Neural cell (in vitro differentiated cells): ENCODE results near the gene UTP15.

Experiments used
- EP300 ChIP-seq: fragments of 450-650 bp; conservative IDR thresholded peaks from 2 replicates; pipeline ENCODE4 v1.6.1; 2014; ENCODE audit warnings: antibody characterized with exemption, mild to moderate bottlenecking, moderate library complexity; ENCODE audit not compliant: poor library complexity, severe bottlenecking
- EZH2 ChIP-seq: fragments of 200-600, 300-800 bp; shearing (Covaris generic), sonication (generic); IDR thresholded peaks from 2 replicates; pipeline ENCODE4 v1.6.1; 2014; ENCODE audit warnings: antibody characterized with exemption, low read length, borderline replicate concordance, mild to moderate bottlenecking; ENCODE audit not compliant: insufficient read depth, poor library complexity, severe bottlenecking
- MXI1 ChIP-seq: fragments of 450-650 bp; conservative IDR thresholded peaks from 2 replicates; pipeline ENCODE4 v1.6.1; 2014; ENCODE audit warnings: antibody characterized with exemption, mild to moderate bottlenecking; ENCODE audit not compliant: poor library complexity, severe bottlenecking
- POLR2AphosphoS5 ChIP-seq: IDR thresholded peaks from 2 replicates; pipeline ENCODE4 v1.6.1; 2012
- RAD21 ChIP-seq: fragments of 450-650 bp; conservative IDR thresholded peaks from 2 replicates; pipeline ENCODE4 v1.6.1; 2014; ENCODE audit warnings: antibody characterized with exemption, mild to moderate bottlenecking, moderate library complexity
- TAF1 ChIP-seq: IDR thresholded peaks from 2 replicates; pipeline ENCODE4 v1.6.1; 2012; ENCODE audit warnings: low read depth
- TF ChIP-seq, protein P1 (sequence below): fragments of 450-650 bp; IDR thresholded peaks from 2 replicates; pipeline ENCODE4 v1.5.1; 2014; ENCODE audit warnings: antibody characterized with exemption, mild to moderate bottlenecking, moderate library complexity; ENCODE audit not compliant: poor library complexity, severe bottlenecking
- TF ChIP-seq, protein P2 (sequence below): IDR thresholded peaks from 2 replicates; pipeline ENCODE4 v1.6.1; 2012; ENCODE audit warnings: borderline replicate concordance

DNA sequence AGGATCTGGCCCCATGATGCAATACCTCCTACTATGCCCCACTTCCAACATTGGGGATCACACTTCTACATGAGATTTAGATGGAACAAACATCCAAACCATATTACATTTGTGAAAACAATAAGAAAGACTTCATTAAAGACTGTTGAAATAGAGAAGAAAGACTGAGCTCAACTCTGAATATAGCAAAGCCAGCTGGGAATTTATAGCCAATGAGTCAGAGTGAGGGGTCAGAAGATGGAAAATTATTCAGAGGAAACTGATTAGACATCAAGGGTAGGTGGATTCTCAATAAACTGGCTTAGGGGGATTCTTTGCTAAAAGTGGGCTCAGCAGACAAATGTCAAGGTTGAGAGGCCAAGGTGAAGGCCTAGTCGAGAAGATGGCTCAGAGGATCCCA, 41.7 kb upstream of the UTP15 start:
- TF ChIP-seq, protein P1, sequence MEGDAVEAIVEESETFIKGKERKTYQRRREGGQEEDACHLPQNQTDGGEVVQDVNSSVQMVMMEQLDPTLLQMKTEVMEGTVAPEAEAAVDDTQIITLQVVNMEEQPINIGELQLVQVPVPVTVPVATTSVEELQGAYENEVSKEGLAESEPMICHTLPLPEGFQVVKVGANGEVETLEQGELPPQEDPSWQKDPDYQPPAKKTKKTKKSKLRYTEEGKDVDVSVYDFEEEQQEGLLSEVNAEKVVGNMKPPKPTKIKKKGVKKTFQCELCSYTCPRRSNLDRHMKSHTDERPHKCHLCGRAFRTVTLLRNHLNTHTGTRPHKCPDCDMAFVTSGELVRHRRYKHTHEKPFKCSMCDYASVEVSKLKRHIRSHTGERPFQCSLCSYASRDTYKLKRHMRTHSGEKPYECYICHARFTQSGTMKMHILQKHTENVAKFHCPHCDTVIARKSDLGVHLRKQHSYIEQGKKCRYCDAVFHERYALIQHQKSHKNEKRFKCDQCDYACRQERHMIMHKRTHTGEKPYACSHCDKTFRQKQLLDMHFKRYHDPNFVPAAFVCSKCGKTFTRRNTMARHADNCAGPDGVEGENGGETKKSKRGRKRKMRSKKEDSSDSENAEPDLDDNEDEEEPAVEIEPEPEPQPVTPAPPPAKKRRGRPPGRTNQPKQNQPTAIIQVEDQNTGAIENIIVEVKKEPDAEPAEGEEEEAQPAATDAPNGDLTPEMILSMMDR: no peak
- TF ChIP-seq RAD21: no peak
- TF ChIP-seq, protein P2, sequence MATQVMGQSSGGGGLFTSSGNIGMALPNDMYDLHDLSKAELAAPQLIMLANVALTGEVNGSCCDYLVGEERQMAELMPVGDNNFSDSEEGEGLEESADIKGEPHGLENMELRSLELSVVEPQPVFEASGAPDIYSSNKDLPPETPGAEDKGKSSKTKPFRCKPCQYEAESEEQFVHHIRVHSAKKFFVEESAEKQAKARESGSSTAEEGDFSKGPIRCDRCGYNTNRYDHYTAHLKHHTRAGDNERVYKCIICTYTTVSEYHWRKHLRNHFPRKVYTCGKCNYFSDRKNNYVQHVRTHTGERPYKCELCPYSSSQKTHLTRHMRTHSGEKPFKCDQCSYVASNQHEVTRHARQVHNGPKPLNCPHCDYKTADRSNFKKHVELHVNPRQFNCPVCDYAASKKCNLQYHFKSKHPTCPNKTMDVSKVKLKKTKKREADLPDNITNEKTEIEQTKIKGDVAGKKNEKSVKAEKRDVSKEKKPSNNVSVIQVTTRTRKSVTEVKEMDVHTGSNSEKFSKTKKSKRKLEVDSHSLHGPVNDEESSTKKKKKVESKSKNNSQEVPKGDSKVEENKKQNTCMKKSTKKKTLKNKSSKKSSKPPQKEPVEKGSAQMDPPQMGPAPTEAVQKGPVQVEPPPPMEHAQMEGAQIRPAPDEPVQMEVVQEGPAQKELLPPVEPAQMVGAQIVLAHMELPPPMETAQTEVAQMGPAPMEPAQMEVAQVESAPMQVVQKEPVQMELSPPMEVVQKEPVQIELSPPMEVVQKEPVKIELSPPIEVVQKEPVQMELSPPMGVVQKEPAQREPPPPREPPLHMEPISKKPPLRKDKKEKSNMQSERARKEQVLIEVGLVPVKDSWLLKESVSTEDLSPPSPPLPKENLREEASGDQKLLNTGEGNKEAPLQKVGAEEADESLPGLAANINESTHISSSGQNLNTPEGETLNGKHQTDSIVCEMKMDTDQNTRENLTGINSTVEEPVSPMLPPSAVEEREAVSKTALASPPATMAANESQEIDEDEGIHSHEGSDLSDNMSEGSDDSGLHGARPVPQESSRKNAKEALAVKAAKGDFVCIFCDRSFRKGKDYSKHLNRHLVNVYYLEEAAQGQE: no peak
- TF ChIP-seq EZH2: no peak
- TF ChIP-seq POLR2AphosphoS5: no peak
- TF ChIP-seq EP300: no peak
- no peak for TF ChIP-seq TAF1
- no peak for TF ChIP-seq MXI1
